ENCODE measurements around the gene C10orf67. TPM values are rescaled to one million over a fixed set of nuclear protein-coding genes. Genes with fewer than 3 reads are reported as not detected.

C10orf67 gene
- total and polyA plus RNA-seq, 2 experiments from 2014 or later = 0.16 TPM; not detected in 1

GRCh38 chr10:23199768-23200511, 144.7 kb downstream of the C10orf67 start:
- Mint-ChIP-seq H3K36me3 (ENCODE audit: low read depth) (no peaks in the 10 kb centered on the region), H3K27me3 (ENCODE audit: insufficient read depth, low read depth, poor library complexity) (peaks cover 99% of the 10 kb centered on the region), H3K4me3 (peak overlapping the region; percentile 69), H3K4me1 (peaks cover 54% of the 10 kb centered on the region), H3K9me3 (peaks cover 6% of the 10 kb centered on the region; the same call in 1 of the 3 replicates), H3K27ac (no peak overlapping the region)
- Histone ChIP-seq H3K4me3 (peak overlapping the region; percentile 70), H3K4me2 (peak overlapping the region; percentile 94), H3F3A (replicated peaks; ENCODE audit: low read depth) (peaks cover 36% of the 10 kb centered on the region), H3K79me2 (replicated peaks; ENCODE audit: insufficient read depth) (no peaks in the 10 kb centered on the region), H3K4me1 (ENCODE audit: insufficient read depth) (peaks cover 83% of the 10 kb centered on the region), H3K27me3 (ENCODE audit: insufficient read depth) (peaks cover 100% of the 10 kb centered on the region), H3K9me2 (ENCODE audit: insufficient read depth) (no peaks in the 10 kb centered on the region), H3K27ac (ENCODE audit: low read depth) (no peak overlapping the region), H2AFZ (peak overlapping the region; percentile 93), H4K20me1 (replicated peaks; ENCODE audit: insufficient read depth) (peaks cover 45% of the 10 kb centered on the region), H3K36me3 (ENCODE audit: insufficient read depth) (no peaks in the 10 kb centered on the region)
- TF ChIP-seq JUNB (IDR thresholded peaks at IDR 0.05; ENCODE audit: unreplicated experiment) (no peak), ZNF114 (CRISPR knock-in tag; IDR thresholded peaks at IDR 0.05) (no peak), ETS1 (IDR thresholded peaks at IDR 0.05) (no peak), EZH2 (IDR thresholded peaks at IDR 0.05; ENCODE audit: low read depth, unreplicated experiment) (peak; percentile 82), ZNF462 (CRISPR knock-in tag; IDR thresholded peaks at IDR 0.05) (no peak), CREB1 (CRISPR knock-in tag; IDR thresholded peaks at IDR 0.05; ENCODE audit: low read depth) (no peak), STAT1 (IDR thresholded peaks at IDR 0.05; ENCODE audit: unreplicated experiment) (no peak), NANOG (IDR thresholded peaks at IDR 0.05; ENCODE audit: borderline replicate concordance) (no peak), ZNF331 (CRISPR knock-in tag; IDR thresholded peaks at IDR 0.05; ENCODE audit: low read depth) (no peak)
- peak; percentile 80 for DNase-seq (ENCODE audit: low spot score)
- peak; percentile 14 for ATAC-seq
